ENCODE measurements around the gene GDE1.

DNA sequence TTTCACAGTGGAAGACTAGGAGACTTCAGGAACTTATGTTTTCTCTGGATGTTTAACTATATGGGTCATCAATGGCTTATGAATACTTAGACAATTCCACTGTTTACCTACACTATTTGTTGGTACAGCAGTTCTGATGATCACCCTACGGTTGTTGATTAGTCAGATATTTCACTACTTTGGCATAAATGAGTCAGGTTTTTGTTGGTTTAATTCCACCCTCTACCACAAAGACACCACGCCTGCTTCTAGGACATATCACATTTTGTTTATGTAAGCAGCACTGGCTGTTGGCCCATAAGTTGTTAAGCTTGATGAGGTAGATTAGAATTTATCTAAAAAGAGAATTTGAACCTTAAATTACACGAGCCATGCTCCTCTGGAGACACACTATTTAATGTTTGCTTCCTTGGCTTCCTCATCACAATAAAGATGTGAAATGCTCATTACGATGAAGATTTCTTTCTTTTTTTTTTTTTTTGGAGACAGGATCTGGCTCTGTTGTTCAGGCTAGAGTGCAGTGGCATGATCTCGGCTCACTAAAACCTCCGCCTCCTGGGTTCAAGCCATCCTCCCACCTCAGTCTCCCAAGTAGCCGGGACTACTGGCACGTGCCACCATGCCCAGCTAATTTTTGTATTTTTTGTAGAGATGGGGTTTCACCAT, 4.3 kb downstream of the GDE1 start:
- TF ChIP-seq, protein P1, sequence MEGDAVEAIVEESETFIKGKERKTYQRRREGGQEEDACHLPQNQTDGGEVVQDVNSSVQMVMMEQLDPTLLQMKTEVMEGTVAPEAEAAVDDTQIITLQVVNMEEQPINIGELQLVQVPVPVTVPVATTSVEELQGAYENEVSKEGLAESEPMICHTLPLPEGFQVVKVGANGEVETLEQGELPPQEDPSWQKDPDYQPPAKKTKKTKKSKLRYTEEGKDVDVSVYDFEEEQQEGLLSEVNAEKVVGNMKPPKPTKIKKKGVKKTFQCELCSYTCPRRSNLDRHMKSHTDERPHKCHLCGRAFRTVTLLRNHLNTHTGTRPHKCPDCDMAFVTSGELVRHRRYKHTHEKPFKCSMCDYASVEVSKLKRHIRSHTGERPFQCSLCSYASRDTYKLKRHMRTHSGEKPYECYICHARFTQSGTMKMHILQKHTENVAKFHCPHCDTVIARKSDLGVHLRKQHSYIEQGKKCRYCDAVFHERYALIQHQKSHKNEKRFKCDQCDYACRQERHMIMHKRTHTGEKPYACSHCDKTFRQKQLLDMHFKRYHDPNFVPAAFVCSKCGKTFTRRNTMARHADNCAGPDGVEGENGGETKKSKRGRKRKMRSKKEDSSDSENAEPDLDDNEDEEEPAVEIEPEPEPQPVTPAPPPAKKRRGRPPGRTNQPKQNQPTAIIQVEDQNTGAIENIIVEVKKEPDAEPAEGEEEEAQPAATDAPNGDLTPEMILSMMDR (IDR thresholded peaks at IDR 0.05): no peak
- no peak for TF ChIP-seq POLR2A (IDR thresholded peaks at IDR 0.05)
